Measurements from ENCODE around the gene CDH24.

GRCh38 chr14:23094666-23095195, 37.4 kb upstream of the CDH24 start, which contains the start of gene ACIN1:
- TF ChIP-seq CTCF (IDR thresholded peaks at IDR 0.05 in 8 of 11, conservative IDR thresholded peaks at IDR 0.05 in 3 of 11) (peak in 1 of 11 experiments; percentile 7), POLR2AphosphoS5 (IDR thresholded peaks at IDR 0.05) (peak; percentile 94 to 96 (median 95))

Data from spleen (tissue), 7 donors.